HG02623 (cell line): ENCODE results near the gene SIT1.

Source experiments
- ATAC-seq: cut with Tn5 transposase; IDR thresholded peaks from one replicate; pipeline ENCODE4 v1.9.1; 2021; ENCODE audit warnings: moderate library complexity; ENCODE audit not compliant: unreplicated experiment

SIT1 gene

DNA sequence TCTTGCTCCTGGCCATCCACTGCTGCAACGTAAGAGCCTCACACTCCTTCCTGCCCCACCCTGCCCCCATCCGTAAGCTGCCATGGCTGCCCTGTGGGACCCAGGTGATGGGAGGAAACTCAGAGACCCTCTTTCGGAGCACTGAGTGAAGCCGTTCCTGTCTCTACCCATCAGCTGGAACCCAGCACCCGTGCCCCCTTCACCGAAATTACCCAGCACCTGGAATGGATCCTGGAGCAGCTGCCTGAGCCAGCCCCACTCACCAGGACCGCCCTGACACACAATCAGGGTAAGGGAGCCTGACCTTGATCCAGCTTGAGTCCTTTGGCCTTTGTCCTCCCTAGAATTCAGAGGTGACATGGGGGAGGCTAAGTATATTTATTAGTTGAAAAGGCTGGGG lies 42.5 kb downstream of the SIT1 start:
- no peak for ATAC-seq

DNA sequence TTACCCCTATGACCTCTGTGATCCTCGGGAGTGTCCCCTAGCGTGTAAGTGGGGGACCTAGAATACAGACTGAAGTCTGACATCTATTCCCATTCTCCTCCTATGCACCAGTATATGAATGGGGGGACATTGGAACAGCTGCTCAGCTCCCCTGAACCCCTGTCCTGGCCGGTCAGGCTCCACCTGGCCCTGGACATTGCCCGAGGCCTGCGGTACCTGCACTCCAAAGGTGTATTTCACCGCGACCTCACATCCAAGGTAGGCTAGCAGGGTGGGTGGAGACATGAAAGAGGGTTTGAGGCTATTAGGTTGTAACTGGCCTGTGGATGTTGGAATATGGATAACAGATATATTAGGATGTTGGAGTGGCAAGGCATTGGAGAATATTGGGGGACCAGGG lies 44.0 kb downstream of the SIT1 start:
- ATAC-seq, result no peak

DNA sequence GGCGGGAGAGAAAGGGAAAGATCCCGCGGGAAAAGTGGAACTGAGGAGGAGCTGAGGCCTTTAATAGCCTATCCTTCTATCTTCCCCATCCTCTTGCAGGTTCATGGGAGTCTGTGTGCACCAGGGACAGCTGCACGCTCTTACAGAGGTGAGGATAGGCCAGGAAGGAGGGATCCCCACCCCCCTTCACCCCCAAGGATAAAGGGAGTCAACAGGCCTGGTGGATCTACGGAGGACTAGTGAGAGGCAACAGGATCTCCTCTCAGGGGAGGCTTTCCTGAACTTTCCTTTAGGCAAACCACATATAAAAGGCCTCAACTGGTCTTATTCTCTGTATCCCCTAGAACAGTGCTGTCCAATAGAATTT lies 44.6 kb downstream of the SIT1 start:
- no peak for ATAC-seq

DNA sequence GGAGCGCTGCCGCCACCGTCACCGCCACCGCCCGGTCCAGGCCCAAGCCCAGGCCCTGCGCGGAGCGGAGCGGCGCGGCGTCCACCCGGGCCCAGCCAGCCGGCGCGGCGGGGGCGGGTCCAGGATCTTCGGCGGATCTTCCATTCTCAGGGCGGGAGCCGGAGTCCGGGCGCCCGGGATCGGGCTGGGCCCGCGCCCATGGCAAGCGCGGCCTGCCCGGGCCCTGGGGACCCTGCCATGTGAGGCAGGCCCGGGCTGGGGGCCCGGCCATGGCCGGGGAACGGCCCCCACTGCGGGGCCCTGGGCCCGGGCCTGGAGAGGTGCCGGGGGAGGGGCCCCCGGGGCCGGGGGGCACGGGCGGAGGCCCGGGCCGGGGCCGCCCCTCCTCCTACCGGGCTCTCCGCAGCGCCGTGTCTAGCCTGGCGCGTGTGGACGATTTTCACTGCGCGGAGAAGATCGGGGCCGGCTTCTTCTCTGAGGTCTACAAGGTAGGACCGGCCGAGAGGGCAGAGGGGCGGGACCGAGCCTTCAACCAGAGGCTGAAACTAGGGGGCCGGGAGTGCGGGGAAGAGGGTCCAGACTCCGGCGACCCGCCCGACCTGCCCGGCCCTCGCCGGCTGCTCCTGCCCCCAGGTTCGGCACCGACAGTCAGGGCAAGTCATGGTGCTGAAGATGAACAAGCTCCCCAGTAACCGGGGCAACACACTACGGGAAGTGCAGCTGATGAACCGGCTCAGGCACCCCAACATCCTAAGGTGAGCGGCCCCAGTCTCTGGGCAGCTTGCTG lies 45.2 kb downstream of the SIT1 start:
- ATAC-seq, result no peak

DNA sequence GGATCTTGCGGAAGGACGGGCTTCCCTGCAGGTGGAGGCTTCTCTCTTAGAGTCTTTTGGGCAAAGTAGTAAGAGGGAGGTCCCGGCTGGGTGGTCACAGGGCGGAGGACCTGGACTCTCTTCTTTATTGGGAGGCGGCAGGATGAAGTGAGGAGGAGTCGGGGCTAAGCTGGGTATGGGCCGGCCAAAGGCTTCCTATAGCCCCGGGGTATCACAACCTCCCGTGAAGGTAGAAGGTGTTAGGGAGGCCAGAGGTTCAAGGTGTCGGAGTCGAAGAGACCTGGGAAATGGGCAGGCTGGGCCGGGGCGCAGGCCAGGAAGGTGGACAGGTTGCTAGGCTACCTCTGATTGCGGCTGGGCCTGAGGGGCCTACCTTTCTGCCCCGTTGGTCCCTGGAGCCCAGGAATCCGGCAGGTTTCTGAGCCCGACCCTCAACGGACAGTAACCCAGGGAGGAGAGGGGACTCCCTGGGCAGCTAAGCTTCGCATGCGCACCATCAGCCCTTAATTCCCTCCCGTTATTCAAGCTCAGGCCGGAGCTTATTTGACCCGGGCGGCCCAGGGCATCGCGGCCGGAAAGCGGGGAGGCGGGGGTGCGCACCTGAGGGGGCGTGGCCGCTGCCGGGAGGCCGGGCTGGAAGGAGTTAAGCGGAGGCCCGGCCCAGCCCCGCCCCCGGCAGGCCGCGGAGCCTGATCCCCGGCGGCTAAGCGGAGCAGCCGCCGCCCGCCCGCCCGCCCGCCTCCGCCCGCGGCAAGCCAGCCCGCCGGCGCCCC lies 46.0 kb downstream of the SIT1 start, which contains the start of gene TESK1:
Gene TESK1, plus strand, starts transcription at position 685 of the 773 bp plus-strand sequence. CDS start 358 bp downstream, outside the sequence.
- ATAC-seq, result peak; percentile 33

DNA sequence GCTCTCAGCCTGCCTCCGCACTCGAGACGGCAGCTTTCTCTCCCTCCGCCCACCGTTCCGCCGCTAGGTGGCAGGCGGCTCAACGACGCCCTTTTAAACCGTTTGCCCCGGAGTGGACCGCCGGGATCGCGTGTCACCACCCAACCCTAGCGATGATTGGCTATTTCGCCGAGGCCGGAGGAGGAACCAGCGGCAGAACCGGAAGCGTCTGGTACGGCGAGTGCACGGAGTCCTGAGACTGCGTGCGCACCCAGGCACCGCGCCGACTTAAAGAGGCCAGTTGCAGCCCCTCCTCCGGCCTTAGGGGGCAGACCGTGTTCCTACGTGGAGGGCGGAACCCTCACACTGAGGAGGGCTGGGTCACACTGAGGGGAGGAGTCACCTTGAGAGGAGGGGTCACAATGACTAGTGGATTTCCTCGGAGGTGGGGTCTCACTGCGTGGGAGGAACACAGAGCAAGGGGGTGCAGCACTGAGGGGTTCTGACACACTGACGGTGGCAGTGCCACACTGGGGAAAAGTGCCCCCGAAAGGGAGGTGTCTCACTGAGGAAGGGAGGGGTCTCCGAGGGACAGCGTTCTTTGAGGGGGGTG lies 46.6 kb downstream of the SIT1 start:
- peak; percentile 84 for ATAC-seq

DNA sequence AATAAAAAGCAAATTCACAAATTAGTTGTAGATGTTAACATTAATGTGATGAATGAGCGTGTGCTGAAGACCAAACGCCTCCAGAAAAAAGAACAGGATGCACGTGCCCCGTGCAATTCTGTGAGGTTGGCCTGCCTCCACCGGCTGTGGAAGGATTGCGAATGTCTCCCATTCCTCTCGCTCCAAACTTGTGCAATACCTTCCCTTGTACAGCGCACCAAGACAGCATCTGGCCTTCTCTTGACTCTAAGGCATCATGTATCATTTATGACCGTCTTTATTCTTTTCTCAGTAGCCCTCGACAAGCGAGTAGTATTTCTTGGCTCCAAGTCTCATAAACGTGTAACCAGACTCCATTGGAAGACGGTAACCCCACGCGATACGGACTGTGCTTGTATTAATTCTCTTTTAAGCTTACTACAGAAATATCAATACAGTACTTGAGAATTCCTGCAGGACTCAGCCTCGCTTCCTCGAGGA lies 47.2 kb downstream of the SIT1 start:
- ATAC-seq, result no peak

DNA sequence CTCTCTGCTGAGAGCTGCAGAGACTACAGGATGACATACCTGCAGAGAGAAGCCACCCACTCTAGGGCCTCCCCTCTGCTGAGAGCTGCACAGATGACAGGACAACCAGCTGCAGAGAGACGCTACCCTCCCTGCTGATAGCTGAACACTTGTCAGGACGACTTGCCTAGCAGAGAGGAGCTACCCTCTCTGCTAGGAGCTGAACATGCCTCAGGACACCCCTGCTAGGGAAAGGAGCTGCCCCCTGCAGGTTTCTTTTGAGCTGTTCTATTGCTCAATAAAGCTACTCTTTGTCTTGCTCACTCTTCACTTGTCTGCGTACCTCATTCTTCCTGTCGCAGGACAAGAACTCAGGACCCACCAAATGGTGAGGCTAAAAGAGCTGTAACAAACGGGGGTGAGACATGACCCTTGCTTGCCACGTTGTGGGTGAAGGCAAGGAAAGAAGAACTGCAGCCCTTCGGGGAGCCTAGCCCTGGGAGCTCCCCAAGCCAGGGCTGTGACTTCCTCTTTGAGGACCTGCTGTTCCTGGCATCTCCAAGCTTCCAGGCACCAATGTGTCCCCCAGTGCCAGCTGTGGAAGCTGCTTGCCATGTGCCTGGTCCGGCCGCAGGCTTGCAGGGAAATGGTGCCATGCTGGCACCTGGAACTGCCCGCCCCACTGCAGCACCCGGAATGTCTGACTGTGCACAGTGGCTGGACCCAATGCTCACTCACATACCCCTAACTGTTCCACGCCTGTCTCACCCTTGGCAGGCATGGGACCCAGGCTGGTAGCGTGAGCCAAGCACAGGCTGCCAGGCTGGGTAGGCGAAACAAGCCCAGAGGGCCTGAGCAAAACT lies 50.7 kb downstream of the SIT1 start:
- ATAC-seq, result no peak
